RWPE1 (cell line): ENCODE data around the gene MAGED2.

ENCODE experiments used
- CTCF ChIA-PET: fragments of 350-600 bp; sonication (Branson Sonifier 250); formaldehyde crosslinking; extraction: SDS; loops from one replicate; lab custom pipeline; 2021; lab: Yijun Ruan, JAX
- POLR2A ChIA-PET: fragments of 400-600 bp; formaldehyde crosslinking; extraction: SDS; loops from one replicate; lab custom pipeline; 2020; ENCODE audit warnings: antibody characterized with exemption; ENCODE audit not compliant: low non-redundant PET; lab: Yijun Ruan, JAX
- DNase-seq: peaks from one replicate; pipeline ENCODE4 v3.0.0; 2012; ENCODE audit warnings: low spot score
- H3K27ac ChIP-seq: fragments of 450-650 bp; 2 replicates; pipeline ENCODE4 v1.5.1; 2017
- TF ChIP-seq, protein P1 (sequence below): fragments of 450-650 bp; conservative IDR thresholded peaks from 2 replicates; pipeline ENCODE4 v1.5.1; 2017; ENCODE audit warnings: low read depth, mild to moderate bottlenecking

MAGED2 gene

DNA sequence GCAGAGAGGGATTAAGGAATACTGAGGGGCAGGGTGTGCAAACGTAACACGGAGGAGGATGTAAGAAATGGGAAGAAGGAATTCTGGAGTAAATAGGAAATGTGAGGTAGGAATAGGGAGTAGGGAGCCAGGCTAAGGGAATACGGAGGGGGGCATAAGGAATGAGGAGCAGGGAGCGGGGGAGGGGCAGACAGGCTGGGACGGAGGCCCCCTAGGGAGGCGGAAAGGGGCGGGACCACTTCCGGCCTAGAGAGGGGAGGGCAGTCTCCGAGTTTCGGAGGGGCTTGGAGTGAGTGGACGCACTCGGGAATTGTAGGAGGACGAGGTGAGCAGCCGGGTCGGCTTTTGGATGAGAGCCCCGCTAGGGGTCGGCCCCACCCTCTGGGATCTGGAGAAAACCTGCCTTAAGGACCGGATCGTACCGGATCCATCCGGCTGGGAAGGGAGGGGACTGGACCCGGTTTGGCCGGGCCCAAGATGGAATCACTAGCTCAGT is 612 bp downstream of the MAGED2 start:
- DNase-seq: no peak
- TF ChIP-seq, protein P1, sequence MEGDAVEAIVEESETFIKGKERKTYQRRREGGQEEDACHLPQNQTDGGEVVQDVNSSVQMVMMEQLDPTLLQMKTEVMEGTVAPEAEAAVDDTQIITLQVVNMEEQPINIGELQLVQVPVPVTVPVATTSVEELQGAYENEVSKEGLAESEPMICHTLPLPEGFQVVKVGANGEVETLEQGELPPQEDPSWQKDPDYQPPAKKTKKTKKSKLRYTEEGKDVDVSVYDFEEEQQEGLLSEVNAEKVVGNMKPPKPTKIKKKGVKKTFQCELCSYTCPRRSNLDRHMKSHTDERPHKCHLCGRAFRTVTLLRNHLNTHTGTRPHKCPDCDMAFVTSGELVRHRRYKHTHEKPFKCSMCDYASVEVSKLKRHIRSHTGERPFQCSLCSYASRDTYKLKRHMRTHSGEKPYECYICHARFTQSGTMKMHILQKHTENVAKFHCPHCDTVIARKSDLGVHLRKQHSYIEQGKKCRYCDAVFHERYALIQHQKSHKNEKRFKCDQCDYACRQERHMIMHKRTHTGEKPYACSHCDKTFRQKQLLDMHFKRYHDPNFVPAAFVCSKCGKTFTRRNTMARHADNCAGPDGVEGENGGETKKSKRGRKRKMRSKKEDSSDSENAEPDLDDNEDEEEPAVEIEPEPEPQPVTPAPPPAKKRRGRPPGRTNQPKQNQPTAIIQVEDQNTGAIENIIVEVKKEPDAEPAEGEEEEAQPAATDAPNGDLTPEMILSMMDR: no peak
- ChIA-PET CTCF (interaction anchor here (0.6 kb wide), 1 partner anchor 1755 kb away, joined by 5 read pairs; the partner anchor contains the start of gene UBQLN2), POLR2A (no interaction called here)
- peak overlapping the region; percentile 81 for H3K27ac ChIP-seq

DNA sequence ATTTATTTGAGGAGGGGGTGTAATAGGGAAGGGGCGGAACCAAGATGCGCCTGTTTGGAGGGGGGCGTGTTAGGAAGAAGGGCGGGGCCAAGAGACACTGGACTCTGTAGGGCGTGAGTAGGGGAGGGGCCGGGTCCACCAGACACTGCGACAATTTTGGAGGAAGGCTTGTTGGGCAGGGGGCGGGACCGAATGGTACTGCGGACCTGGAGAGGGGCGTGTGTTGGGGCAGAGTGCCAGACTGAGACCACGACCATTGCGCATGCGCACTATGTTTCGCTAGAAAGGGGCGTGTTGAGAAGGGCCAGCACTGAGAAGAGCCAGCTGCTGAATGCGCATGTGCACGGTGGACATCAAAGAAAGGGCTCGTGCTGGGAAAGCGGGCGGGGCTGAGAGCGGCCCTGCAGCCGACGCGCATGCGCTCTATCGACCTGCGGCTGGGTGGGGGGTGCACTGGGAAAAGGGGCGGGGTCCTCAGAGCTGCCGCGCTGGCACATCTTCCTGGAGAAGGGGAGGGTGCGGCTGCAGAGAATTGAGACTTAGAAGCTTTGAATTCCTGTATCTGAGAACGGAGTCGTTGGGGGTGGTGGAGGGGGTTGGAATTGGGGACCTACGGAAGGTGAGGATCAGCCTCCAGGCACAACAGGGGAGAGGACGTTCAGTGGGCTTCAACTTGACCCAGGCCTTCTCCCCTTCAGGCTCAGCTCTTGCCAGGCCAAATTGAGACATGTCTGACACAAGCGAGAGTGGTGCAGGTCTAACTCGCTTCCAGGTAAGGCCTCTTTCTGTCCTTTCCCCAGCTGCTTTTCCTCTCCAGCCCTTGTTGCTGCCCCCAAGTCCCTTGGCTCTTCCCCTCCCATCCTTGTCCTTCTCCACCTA is 1.3 kb downstream of the MAGED2 start:
- peak overlapping the region; percentile 81 for H3K27ac ChIP-seq
- peak; percentile 94 for DNase-seq
- ChIA-PET POLR2A (no interaction called here), CTCF (interaction anchor here (0.6 kb wide), 1 partner anchor 1754 kb away, joined by 5 read pairs; the partner anchor contains the start of gene UBQLN2)
- TF ChIP-seq, protein P1: no peak

DNA sequence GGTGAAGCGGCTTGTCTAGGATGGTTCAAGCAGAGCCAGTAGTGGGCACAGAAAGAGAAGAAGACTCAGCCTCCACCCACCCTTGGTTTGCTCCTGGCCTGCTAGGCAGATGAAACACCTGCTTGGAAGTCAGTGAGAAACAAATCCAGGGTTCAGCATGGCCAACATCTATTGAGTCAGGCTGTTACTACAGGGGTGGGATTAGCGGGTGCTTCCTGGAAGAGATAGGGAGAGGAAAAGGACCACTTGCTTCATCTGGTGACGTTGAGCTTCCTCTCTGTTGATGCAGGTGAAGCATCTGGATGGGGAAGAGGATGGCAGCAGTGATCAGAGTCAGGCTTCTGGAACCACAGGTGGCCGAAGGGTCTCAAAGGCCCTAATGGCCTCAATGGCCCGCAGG is 3.0 kb downstream of the MAGED2 start:
- ChIA-PET CTCF (no interaction called here), POLR2A (no interaction called here)
- DNase-seq: no peak
- TF ChIP-seq, protein P1: no peak
- H3K27ac ChIP-seq: no peak overlapping the region

DNA sequence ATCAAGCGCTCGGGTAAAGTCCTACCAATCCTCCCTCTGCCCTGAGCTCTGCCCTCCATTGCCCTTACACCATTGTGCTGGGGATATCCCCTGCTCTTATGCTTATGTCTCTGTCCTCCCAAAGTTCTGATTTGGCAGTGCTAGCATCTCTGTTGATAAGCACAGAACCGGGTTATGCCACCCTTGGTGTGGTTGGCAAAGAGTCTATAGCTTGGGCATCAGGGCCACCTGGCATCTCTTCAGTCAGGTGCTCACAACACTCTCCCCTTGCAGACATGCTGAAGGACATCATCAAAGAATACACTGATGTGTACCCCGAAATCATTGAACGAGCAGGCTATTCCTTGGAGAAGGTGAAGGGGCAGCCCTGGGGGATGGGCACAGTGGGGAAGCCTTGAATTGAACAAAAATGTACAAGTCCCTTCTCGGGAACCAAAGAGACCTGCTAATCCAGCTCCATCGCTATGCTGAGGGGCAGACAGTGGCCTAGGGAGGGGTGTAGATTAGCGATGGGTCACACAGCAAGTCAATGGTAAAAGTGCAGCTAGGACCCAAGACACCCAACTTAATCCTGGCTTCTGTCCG is 3.8 kb downstream of the MAGED2 start:
- CTCF ChIA-PET: no interaction called here
- no peak overlapping the region for H3K27ac ChIP-seq
- POLR2A ChIA-PET: no interaction called here
- no peak for DNase-seq
- TF ChIP-seq, protein P1: no peak

DNA sequence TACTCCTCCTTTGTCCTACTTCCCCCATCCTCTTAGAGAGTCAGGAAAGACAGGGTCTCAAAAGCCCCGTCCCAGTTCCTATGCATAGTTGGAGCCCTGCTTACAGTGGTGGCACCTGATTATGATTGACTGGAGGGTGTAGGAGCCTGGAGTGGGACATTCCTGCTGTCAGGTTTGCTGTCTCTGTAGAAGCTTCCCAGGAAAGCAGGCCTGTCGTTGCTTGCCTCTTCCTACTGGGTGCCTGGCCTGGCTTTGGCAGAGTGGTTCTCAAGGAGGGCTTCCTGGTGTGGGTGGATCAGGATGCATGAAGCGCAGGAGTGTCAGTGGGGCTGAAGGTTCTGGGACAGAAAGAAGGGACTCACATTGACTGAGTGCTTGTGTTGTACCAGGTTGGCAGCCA is 4.8 kb downstream of the MAGED2 start:
- ChIA-PET CTCF (no interaction called here), POLR2A (no interaction called here)
- DNase-seq: no peak
- TF ChIP-seq, protein P1: no peak
- no peak overlapping the region for H3K27ac ChIP-seq

DNA sequence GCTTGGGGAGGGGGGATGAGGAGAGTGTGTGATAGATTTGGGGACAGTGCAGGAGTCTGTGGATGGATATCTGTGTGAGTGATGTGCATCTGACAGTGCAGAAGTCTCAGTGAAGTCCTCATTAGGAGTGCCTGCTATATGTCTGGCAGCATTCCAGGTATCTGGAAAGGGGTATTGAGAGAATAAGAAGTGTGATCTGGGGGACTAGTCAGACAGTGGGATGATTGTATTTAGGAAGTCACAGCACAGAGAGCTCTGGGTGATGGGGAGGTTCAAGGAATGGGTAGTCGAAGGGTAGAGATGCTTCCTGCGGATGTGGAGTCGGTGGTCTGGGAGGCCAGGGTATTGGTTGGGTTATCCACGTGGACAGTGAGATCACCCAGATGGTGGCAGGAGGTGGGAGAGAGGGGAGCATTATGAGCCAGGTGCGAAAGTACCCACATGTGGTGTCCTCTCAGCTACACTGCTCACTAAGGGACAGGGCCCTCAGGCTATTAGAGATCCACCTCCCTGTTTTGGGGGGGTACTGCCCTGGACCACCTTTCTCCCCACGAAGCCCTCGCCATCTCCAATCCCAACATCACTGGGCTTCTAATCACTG is 9.8 kb downstream of the MAGED2 start:
- CTCF ChIA-PET: no interaction called here

More for the DNA sequence above, 9.8 kb downstream of the MAGED2 start:
- TF ChIP-seq, protein P1: no peak
- no peak overlapping the region for H3K27ac ChIP-seq
- POLR2A ChIA-PET: no interaction called here
- no peak for DNase-seq
